Measurements from ENCODE around the gene ZNF544. TPM values are rescaled to one million over a fixed set of nuclear protein-coding genes. Genes with fewer than 3 reads are reported as not detected.

The ZNF544 gene
- total and polyA plus RNA-seq, 2 of the 8 experiments (the other 6 are each of a cell fraction or from before 2014, with no cell fraction given) = 48.8 to 60.8 TPM

DNA sequence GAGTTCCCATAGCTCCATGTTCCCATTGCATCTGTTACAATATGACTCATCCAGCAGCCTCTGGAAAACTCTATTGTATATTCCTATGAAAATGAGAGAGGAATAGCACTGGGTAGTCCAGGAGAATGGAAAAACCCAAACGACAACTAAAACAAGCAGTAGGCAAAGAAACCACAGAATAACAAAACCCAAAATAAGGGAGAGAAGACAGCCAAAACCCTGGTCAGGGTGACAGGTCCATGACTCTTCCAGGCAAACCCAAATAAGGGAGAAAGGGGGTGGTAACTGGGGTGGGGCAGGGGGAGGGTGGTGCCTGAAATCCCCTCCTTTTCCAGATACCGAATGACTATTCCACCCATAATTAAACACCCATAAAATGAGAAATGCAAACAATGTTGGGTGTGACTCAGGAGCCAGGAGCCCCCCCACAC lies 46.1 kb downstream of the ZNF544 start:
- POLR2A ChIA-PET (ENCODE audit: partially characterized antibody) = interaction anchor here (0.8 to 9.4 kb wide), 7 partner anchors 11 to 46 kb away, joined by 3 to 83 read pairs (median 8); partner anchors contain the start of gene ZNF544
- Histone ChIP-seq H3K14ac (ENCODE audit: insufficient read length) (no peak overlapping the region), H3K23ac (ENCODE audit: insufficient read length) (no peak overlapping the region), H3K4me1 (replicated peaks in 1 of 4; ENCODE audit: control insufficient read depth in 3 of 4, insufficient read depth in 4 of 4, low read length in 3 of 4) (peaks cover 0 to 6% (median 2%) of the 10 kb centered on the region in 4 experiments; a peak in 2 of 7 replicates), H2AFZ (ENCODE audit: low read length) (no peak overlapping the region), H3K23me2 (ENCODE audit: low read depth, low read length) (peaks cover 4% of the 10 kb centered on the region), H3K9ac (replicated peaks in 1 of 4; ENCODE audit: extremely low read depth in 1 of 4, low read depth in 3 of 4, low read length in 3 of 4) (no peak overlapping the region), H2BK20ac (ENCODE audit: low read length) (no peak overlapping the region), H3K56ac (replicated peaks; ENCODE audit: insufficient read length, low read depth, low read length) (no peak overlapping the region), H3K27ac (ENCODE audit: low read depth, low read length) (no peak overlapping the region), H2BK5ac (ENCODE audit: low read depth, low read length) (no peak overlapping the region), H3K9me3 (ENCODE audit: insufficient read depth in 2 of 2, low read depth in 1 of 2, low read length in 1 of 2) (no peaks in the 10 kb centered on the region; a peak in 1 of 4 replicates), H3K4me2 (ENCODE audit: insufficient read depth in 1 of 2, low read depth in 2 of 2, low read length in 2 of 2) (no peak overlapping the region), H4K20me1 (replicated peaks in 1 of 2; ENCODE audit: control insufficient read depth in 1 of 2, insufficient read depth in 2 of 2, low read length in 2 of 2) (peaks cover 0 to 4% of the 10 kb centered on the region in 2 experiments), H2BK120ac (replicated peaks; ENCODE audit: low read depth, low read length) (no peak overlapping the region), H3K36me3 (ENCODE audit: control insufficient read depth in 2 of 4, insufficient read depth in 4 of 4, low read length in 3 of 4) (peaks cover 0 to 9% (median 3%) of the 10 kb centered on the region in 4 experiments; a peak in 2 of 8 replicates), H4K91ac (replicated peaks; ENCODE audit: insufficient read length, low read length) (no peak overlapping the region), H3K79me2 (ENCODE audit: control insufficient read depth in 1 of 2, insufficient read depth in 2 of 2, low read length in 2 of 2) (peaks cover 5 to 14% of the 10 kb centered on the region in 2 experiments), H3K18ac (ENCODE audit: extremely low read depth, low read length) (no peak overlapping the region), H4K5ac (ENCODE audit: insufficient read length, low read depth, low read length) (no peak overlapping the region), H3K4ac (replicated peaks; ENCODE audit: insufficient read length, low read depth, low read length) (no peak overlapping the region), H2BK15ac (ENCODE audit: low read length) (no peak overlapping the region), H2BK12ac (ENCODE audit: low read depth, low read length) (no peak overlapping the region), H2AK5ac (ENCODE audit: low read depth, low read length) (no peak overlapping the region), H3K4me3 (ENCODE audit: extremely low read depth in 1 of 4, insufficient read depth in 2 of 4, low read depth in 3 of 4, low read length in 4 of 4) (no peak overlapping the region), H3K27me3 (replicated peaks in 1 of 4; ENCODE audit: control insufficient read depth in 3 of 4, extremely low read depth in 1 of 4, insufficient read depth in 3 of 4, low read length in 3 of 4) (no peaks in the 10 kb centered on the region), H3K79me1 (ENCODE audit: low read depth, low read length) (peaks cover 6% of the 10 kb centered on the region), H4K8ac (ENCODE audit: extremely low read depth, insufficient read depth, low read length) (no peak overlapping the region)
- CTCF ChIA-PET (ENCODE audit: partially characterized antibody) = interaction anchor here (0.6 to 1.6 kb wide), 3 partner anchors 46 to 1914 kb away, joined by 3 to 6 read pairs (median 3); partner anchors contain the start of gene ZNF544
- DNase-seq (ENCODE audit: low read depth in 1 of 2, low spot score in 2 of 2) (no peak), FAIRE-seq (no peak)
- 97% methylated on average over 2 of the region's 2 CpGs; no CpG with 5 or more reads in 1 of the 2 experiments for WGBS, 2 experiments (ENCODE audit: extremely low coverage in 1 of 2, insufficient coverage in 1 of 2, insufficient read length in 1 of 2, insufficient replicate concordance in 2 of 2, low coverage in 1 of 2, low lambda C conversion rate in 2 of 2, missing lambda C conversion rate in 1 of 2)
- TF ChIP-seq FOSL1 (IDR thresholded peaks at IDR 0.05; ENCODE audit: insufficient read depth, low read depth, low read length) (no peak), SP1 (IDR thresholded peaks at IDR 0.05; ENCODE audit: low read depth, low read length) (no peak), CEBPB (IDR thresholded peaks at IDR 0.05; ENCODE audit: low read depth, low read length) (no peak)

Measured in H1 (cell line).